Peyer's patch (tissue), 4 donors: ENCODE measurements around the gene LCN10.

Experiments
- POLR2A ChIP-seq, 2 donors: fragments of 450-650 bp; IDR thresholded peaks; one replicate each; pipeline ENCODE4 v1.5.1; 2017; ENCODE audit warnings: antibody characterized with exemption in 2 of 2, mild to moderate bottlenecking in 2 of 2, moderate library complexity in 2 of 2
- TF ChIP-seq, protein P1 (sequence below), 6 experiments: fragments of 450-650 bp in 4 of 6; fragments of 200-600 bp in 2 of 6; sonication (generic) in 1 of 6; IDR thresholded peaks; one replicate each; pipeline ENCODE4 v1.5.1; 2017 to 2019; ENCODE audit warnings: antibody characterized with exemption in 6 of 6, mild to moderate bottlenecking in 3 of 6, moderate library complexity in 1 of 6

GRCh38 chr9:136742591-136743391 lies at the start of gene LCN10:
- TF ChIP-seq, protein P1, sequence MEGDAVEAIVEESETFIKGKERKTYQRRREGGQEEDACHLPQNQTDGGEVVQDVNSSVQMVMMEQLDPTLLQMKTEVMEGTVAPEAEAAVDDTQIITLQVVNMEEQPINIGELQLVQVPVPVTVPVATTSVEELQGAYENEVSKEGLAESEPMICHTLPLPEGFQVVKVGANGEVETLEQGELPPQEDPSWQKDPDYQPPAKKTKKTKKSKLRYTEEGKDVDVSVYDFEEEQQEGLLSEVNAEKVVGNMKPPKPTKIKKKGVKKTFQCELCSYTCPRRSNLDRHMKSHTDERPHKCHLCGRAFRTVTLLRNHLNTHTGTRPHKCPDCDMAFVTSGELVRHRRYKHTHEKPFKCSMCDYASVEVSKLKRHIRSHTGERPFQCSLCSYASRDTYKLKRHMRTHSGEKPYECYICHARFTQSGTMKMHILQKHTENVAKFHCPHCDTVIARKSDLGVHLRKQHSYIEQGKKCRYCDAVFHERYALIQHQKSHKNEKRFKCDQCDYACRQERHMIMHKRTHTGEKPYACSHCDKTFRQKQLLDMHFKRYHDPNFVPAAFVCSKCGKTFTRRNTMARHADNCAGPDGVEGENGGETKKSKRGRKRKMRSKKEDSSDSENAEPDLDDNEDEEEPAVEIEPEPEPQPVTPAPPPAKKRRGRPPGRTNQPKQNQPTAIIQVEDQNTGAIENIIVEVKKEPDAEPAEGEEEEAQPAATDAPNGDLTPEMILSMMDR (IDR thresholded peaks at IDR 0.05): peak in 5 of 6 experiments; percentile 6 to 24 (median 18)
- TF ChIP-seq POLR2A (IDR thresholded peaks at IDR 0.05): no peak
